Hepatocyte (in vitro differentiated cells): ENCODE data around the gene ABLIM1.

Experiments used
- EZH2 ChIP-seq: fragments of 200-600 bp; sonication (generic); IDR thresholded peaks from 2 replicates; pipeline ENCODE4 v1.6.1; 2016; ENCODE audit warnings: antibody characterized with exemption, mild to moderate bottlenecking, borderline replicate concordance
- TF ChIP-seq, protein P1 (sequence below): fragments of 200-600 bp; sonication (generic); IDR thresholded peaks from 2 replicates; pipeline ENCODE4 v1.5.1; 2016; ENCODE audit warnings: antibody characterized with exemption, mild to moderate bottlenecking; ENCODE audit not compliant: poor library complexity

DNA sequence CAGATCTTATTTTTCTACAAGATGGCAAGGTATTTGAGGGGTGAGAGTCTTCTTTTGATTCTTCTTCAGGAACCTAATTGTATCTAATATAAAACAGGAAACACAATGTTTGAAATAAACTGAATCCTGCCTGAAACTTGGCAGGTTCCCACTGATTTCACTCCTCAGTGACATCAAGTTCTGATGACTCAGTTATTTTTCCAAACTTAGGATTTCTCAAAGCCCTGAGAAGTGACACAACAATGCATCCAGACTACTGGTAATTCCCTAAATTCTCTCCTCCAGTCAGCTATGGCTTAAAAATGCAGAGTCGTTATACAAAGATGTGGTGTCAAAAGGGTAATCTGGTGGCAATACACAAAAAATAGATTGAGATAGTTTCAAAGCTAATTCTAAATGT is 80.9 kb downstream of the ABLIM1 start:
- TF ChIP-seq, protein P1, sequence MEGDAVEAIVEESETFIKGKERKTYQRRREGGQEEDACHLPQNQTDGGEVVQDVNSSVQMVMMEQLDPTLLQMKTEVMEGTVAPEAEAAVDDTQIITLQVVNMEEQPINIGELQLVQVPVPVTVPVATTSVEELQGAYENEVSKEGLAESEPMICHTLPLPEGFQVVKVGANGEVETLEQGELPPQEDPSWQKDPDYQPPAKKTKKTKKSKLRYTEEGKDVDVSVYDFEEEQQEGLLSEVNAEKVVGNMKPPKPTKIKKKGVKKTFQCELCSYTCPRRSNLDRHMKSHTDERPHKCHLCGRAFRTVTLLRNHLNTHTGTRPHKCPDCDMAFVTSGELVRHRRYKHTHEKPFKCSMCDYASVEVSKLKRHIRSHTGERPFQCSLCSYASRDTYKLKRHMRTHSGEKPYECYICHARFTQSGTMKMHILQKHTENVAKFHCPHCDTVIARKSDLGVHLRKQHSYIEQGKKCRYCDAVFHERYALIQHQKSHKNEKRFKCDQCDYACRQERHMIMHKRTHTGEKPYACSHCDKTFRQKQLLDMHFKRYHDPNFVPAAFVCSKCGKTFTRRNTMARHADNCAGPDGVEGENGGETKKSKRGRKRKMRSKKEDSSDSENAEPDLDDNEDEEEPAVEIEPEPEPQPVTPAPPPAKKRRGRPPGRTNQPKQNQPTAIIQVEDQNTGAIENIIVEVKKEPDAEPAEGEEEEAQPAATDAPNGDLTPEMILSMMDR: no peak
- TF ChIP-seq EZH2: no peak
